Endothelial cell of umbilical vein (primary cell): Measurements from ENCODE around the gene GSG1L. TPM values are rescaled to one million over a fixed set of nuclear protein-coding genes. Genes with fewer than 3 reads are reported as not detected.

Source experiments
- BruUV-seq: library from RNA; stranded (reverse); fragments of 400-500 nt; replicated peaks from 2 replicates; lab custom pipeline; 2021; lab: Mats Ljungman, UMichigan
- CTCF ChIA-PET: fragments of 300-600, 350-600 bp; sonication (Branson Sonifier 250); formaldehyde crosslinking; loops from one replicate; lab custom pipeline; 2021; ENCODE audit warnings: antibody characterized with exemption, inconsistent platforms; lab: Charles Lee
- POLR2A ChIA-PET: fragments of 300-600, 350-600 bp; sonication (Branson Sonifier 250); formaldehyde crosslinking; loops from one replicate; lab custom pipeline; 2021; ENCODE audit warnings: antibody characterized with exemption, inconsistent platforms; lab: Charles Lee
- DNase-seq: peaks from one replicate; pipeline ENCODE4 v3.0.0-alpha.2; 2011; ENCODE audit warnings: low read depth, low spot score
- FAIRE-seq: peaks from 2 replicates; lab custom pipeline; 2011; peaks lifted over from hg19 to GRCh38; lab: Jason Lieb, UNC
- H2AFZ ChIP-seq: 2 replicates; pipeline ENCODE4 v1.6.0; 2012; ENCODE audit warnings: low read depth, low read length, control low read depth, inconsistent platforms
- H3K27ac ChIP-seq: 2 replicates; pipeline ENCODE4 v1.5.1; 2011; ENCODE audit warnings: low read depth, mild to moderate bottlenecking, control low read depth, low read length, moderate library complexity; ENCODE audit not compliant: insufficient read depth
- H3K27me3 ChIP-seq, 2 experiments: 2 replicates each; pipeline versions ENCODE4 v1.6.0 to v1.6.1; 2011; ENCODE audit warnings: low read length in 2 of 2, mixed read lengths in 1 of 2; ENCODE audit not compliant: control insufficient read depth in 2 of 2, insufficient read depth in 2 of 2
- H3K36me3 ChIP-seq, 2 experiments: 2 replicates in 1 of 2; 3 replicates in 1 of 2; pipeline ENCODE4 v1.5.1; 2011; ENCODE audit warnings: low read length in 2 of 2, mild to moderate bottlenecking in 1 of 2, moderate library complexity in 1 of 2; ENCODE audit not compliant: control insufficient read depth in 2 of 2, insufficient read depth in 2 of 2; ENCODE audit errors: extremely low read depth in 1 of 2
- H3K4me1 ChIP-seq: 3 replicates; pipeline ENCODE4 v1.5.1; 2011; ENCODE audit warnings: mild to moderate bottlenecking, low read length; ENCODE audit not compliant: control insufficient read depth, insufficient read depth; ENCODE audit errors: extremely low read depth
- H3K4me2 ChIP-seq: 2 replicates; pipeline ENCODE4 v1.6.1; 2011; ENCODE audit warnings: low read length, control low read depth, mixed read lengths; ENCODE audit not compliant: insufficient read depth
- H3K4me3 ChIP-seq, 3 experiments: fragments of 200-600 bp in 1 of 3; sonication (generic), shearing (Covaris generic) in 1 of 3; replicated peaks in 1 of 3; 2 replicates each; pipeline ENCODE4 v1.5.1; 2011 to 2016; ENCODE audit warnings: control low read depth in 3 of 3, low read length in 3 of 3, mild to moderate bottlenecking in 2 of 3, inconsistent platforms in 1 of 3, low read depth in 1 of 3, moderate library complexity in 1 of 3; ENCODE audit not compliant: insufficient read depth in 1 of 3
- H3K79me2 ChIP-seq: 2 replicates; pipeline ENCODE4 v1.6.0; 2012; ENCODE audit warnings: low read length, inconsistent platforms; ENCODE audit not compliant: control insufficient read depth, insufficient read depth
- H3K9ac ChIP-seq: replicated peaks from 2 replicates; pipeline ENCODE3; 2011; ENCODE audit warnings: low read length, control low read depth; ENCODE audit not compliant: insufficient read depth; ENCODE audit errors: extremely low read depth
- H3K9me1 ChIP-seq: replicated peaks from 3 replicates; pipeline ENCODE4 v1.6.0; 2011; ENCODE audit warnings: mild to moderate bottlenecking, low read length; ENCODE audit not compliant: control insufficient read depth, insufficient read depth; ENCODE audit errors: extremely low read depth
- H3K9me3 ChIP-seq: replicated peaks from 2 replicates; pipeline ENCODE4 v1.5.1; 2012; ENCODE audit warnings: low read length, inconsistent platforms; ENCODE audit not compliant: control insufficient read depth, insufficient read depth
- H4K20me1 ChIP-seq: replicated peaks from 2 replicates; pipeline ENCODE3; 2011; ENCODE audit warnings: mild to moderate bottlenecking, low read length; ENCODE audit not compliant: control insufficient read depth, insufficient read depth; ENCODE audit errors: extremely low read depth
- EZH2 ChIP-seq: IDR thresholded peaks from 2 replicates; pipeline ENCODE4 v1.6.1; 2012; ENCODE audit warnings: borderline replicate concordance, low read depth, mild to moderate bottlenecking, moderate library complexity, low read length, inconsistent platforms; ENCODE audit not compliant: severe bottlenecking
- FOS ChIP-seq: IDR thresholded peaks from 2 replicates; pipeline ENCODE4 v1.6.1; 2011; ENCODE audit warnings: mild to moderate bottlenecking, low read length, moderate library complexity, borderline replicate concordance; ENCODE audit not compliant: insufficient read depth
- GATA2 ChIP-seq: IDR thresholded peaks from 2 replicates; pipeline ENCODE4 v1.7.0; 2011; ENCODE audit warnings: low read depth, mild to moderate bottlenecking, moderate library complexity, mixed read lengths, low read length; ENCODE audit not compliant: insufficient read length, insufficient read depth
- JUN ChIP-seq: IDR thresholded peaks from 2 replicates; pipeline ENCODE4 v1.6.1; 2011; ENCODE audit warnings: borderline replicate concordance, low read depth; ENCODE audit not compliant: insufficient read length, insufficient read depth
- MYC ChIP-seq: IDR thresholded peaks from one replicate; pipeline ENCODE4 v1.6.1; 2011; ENCODE audit warnings: mild to moderate bottlenecking, low read depth, low read length
- POLR2A ChIP-seq: IDR thresholded peaks from 2 replicates; pipeline ENCODE4 v1.6.1; 2012; ENCODE audit warnings: low read depth, mild to moderate bottlenecking, control low read depth, low read length
- POLR2AphosphoS5 ChIP-seq: IDR thresholded peaks from 2 replicates; pipeline ENCODE4 v1.6.1; 2012; ENCODE audit warnings: low read depth, mild to moderate bottlenecking, control low read depth, low read length, moderate library complexity; ENCODE audit not compliant: insufficient read depth
- dilution Hi-C: fragments of 300-500 bp; cut with MboI; formaldehyde crosslinking; loops from one replicate; pipeline ENCODE4 v1.15.0; 2019; ENCODE audit warnings: low sequenced_read_pairs; ENCODE audit not compliant: extremely low pct_ligation_motif_present
- intact Hi-C: fragments of 100-400 bp; cut with micrococcal nuclease; formaldehyde crosslinking; loops from one replicate; pipeline ENCODE4 v1.10.0; 2022
- polyA plus RNA-seq, 4 experiments: library from polyadenylated mRNA; depleted of rRNA in 3 of 4; stranded (reverse) in 3 of 4; unstranded in 1 of 4; fragments of >200 nt; gene quantifications; 2 replicates each; pipeline versions ENCODE4 v1.2.1 to v1.2.3, GENCODE V29; 2011 to 2012; ENCODE audit warnings: missing spikeins in 1 of 4
- total RNA-seq: library from RNA; stranded (reverse); gene quantifications from 2 replicates; pipeline ENCODE4 v1.2.3, GENCODE V29; 2021
- TF ChIP-seq, protein P1 (sequence below), 2 donors: IDR thresholded peaks; 1 replicate in 1 of 2; 2 replicates in 1 of 2; pipeline ENCODE4 v1.5.1; 2011; ENCODE audit warnings: low read length in 2 of 2, mild to moderate bottlenecking in 2 of 2, moderate library complexity in 2 of 2, control low read depth in 1 of 2, inconsistent platforms in 1 of 2, low read depth in 1 of 2; ENCODE audit not compliant: insufficient read depth in 1 of 2; ENCODE audit errors: extremely low read depth in 1 of 2
- TF ChIP-seq, protein P2 (sequence below): IDR thresholded peaks from 2 replicates; pipeline ENCODE4 v1.6.1; 2011; ENCODE audit not compliant: insufficient read depth, insufficient read length

Gene GSG1L
- total and polyA plus RNA-seq, 2 donors (not counting 3 experiments of a cell fraction or from before 2014, with no cell fraction given), result 0.06 TPM; not detected in 1

DNA sequence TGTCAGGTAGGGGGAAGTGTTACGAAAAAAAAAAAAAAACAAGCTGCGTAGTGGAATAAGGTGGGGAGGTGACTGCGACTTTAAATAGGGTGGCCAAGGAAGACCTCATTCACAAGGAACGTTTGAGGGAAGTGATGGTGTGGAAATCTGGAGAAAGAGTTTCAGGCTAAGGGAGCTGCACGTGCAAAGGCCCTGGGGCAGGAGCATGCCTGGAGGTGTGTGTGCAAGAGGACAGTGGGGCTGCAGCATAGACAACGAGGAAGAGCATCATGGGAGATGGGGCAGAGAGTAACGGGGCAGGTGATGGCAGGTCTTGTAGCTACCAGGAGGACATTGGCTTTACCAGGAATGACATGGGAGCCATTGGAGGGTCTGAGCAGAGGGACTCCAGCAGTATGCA lies 12.0 kb downstream of the GSG1L start:
- H3K27me3 ChIP-seq, result no peaks in the 10 kb centered on the region
- H3K9me3 ChIP-seq, result no peaks in the 10 kb centered on the region
- no peak overlapping the region for H3K4me2 ChIP-seq
- FAIRE-seq (no peak), DNase-seq (no peak)
- dilution Hi-C loops (no loop called here), intact Hi-C loops (no loop called here)
- BruUV-seq, result no TSS peak
- no peaks in the 10 kb centered on the region for H4K20me1 ChIP-seq
- H3K9ac ChIP-seq, result no peak overlapping the region
- ChIA-PET CTCF (no interaction called here), POLR2A (no interaction called here)
- no peak overlapping the region for H3K27ac ChIP-seq
- H3K4me3 ChIP-seq, result no peak overlapping the region
- no peak overlapping the region for H2AFZ ChIP-seq
- no peaks in the 10 kb centered on the region for H3K9me1 ChIP-seq
- no peaks in the 10 kb centered on the region for H3K4me1 ChIP-seq
- no peaks in the 10 kb centered on the region for H3K79me2 ChIP-seq
- no peaks in the 10 kb centered on the region for H3K36me3 ChIP-seq
- TF ChIP-seq, protein P1, sequence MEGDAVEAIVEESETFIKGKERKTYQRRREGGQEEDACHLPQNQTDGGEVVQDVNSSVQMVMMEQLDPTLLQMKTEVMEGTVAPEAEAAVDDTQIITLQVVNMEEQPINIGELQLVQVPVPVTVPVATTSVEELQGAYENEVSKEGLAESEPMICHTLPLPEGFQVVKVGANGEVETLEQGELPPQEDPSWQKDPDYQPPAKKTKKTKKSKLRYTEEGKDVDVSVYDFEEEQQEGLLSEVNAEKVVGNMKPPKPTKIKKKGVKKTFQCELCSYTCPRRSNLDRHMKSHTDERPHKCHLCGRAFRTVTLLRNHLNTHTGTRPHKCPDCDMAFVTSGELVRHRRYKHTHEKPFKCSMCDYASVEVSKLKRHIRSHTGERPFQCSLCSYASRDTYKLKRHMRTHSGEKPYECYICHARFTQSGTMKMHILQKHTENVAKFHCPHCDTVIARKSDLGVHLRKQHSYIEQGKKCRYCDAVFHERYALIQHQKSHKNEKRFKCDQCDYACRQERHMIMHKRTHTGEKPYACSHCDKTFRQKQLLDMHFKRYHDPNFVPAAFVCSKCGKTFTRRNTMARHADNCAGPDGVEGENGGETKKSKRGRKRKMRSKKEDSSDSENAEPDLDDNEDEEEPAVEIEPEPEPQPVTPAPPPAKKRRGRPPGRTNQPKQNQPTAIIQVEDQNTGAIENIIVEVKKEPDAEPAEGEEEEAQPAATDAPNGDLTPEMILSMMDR (IDR thresholded peaks at IDR 0.05; ENCODE audit: extremely low read depth in 1 of 2, insufficient read depth in 1 of 2, low read depth in 1 of 2, low read length in 2 of 2), result no peak
- no peak for TF ChIP-seq GATA2
- no peak for TF ChIP-seq POLR2AphosphoS5
- no peak for TF ChIP-seq JUN
- TF ChIP-seq MYC, result no peak
- no peak for TF ChIP-seq POLR2A

DNA sequence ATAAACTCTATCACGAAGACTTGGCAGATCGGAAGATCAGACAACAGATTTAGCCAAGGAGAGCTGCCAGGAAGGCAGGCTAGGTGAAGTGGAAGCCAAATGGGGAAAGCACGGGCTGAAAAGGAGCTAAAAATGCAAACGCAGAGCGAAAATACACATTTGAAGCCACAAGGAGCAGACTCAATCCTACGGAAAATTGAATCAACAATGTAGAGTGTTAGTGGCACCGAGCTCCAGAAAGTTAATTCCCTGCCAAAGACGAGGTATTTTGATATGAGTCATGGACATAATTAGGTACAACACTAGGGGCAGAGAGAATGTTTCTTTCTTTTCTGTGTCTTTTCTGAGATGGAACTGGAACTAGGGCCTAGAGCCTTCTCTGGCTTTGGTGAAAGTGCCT lies 20.7 kb downstream of the GSG1L start:
- DNase-seq (no peak), FAIRE-seq (no peak)
- Histone ChIP-seq H2AFZ (no peak overlapping the region), H3K79me2 (no peaks in the 10 kb centered on the region), H3K9ac (no peak overlapping the region), H3K36me3 (no peaks in the 10 kb centered on the region), H4K20me1 (no peaks in the 10 kb centered on the region), H3K27ac (no peak overlapping the region), H3K4me1 (no peaks in the 10 kb centered on the region), H3K4me2 (no peak overlapping the region), H3K9me3 (no peaks in the 10 kb centered on the region), H3K9me1 (no peaks in the 10 kb centered on the region), H3K27me3 (no peaks in the 10 kb centered on the region), H3K4me3 (no peak overlapping the region)
- POLR2A ChIA-PET, result no interaction called here
- no TSS peak for BruUV-seq
- dilution Hi-C loops (no loop called here), intact Hi-C loops (no loop called here)
- CTCF ChIA-PET, result no interaction called here
- TF ChIP-seq, protein P1 (IDR thresholded peaks at IDR 0.05; ENCODE audit: extremely low read depth in 1 of 2, insufficient read depth in 1 of 2, low read depth in 1 of 2, low read length in 2 of 2), result no peak
- TF ChIP-seq JUN (no peak), POLR2A (no peak), EZH2 (no peak), POLR2AphosphoS5 (no peak), FOS (no peak), MYC (no peak), GATA2 (no peak)
- TF ChIP-seq, protein P2, sequence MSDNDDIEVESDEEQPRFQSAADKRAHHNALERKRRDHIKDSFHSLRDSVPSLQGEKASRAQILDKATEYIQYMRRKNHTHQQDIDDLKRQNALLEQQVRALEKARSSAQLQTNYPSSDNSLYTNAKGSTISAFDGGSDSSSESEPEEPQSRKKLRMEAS, result no peak
